Loucy (cell line): ENCODE data around the gene TICAM1.
A peak's percentile ranks its signal among the peaks of the same experiment; 100 is the strongest.
"Not testable (repeated sequence)": the region's sequence is repeated elsewhere in the genome, so short reads cannot be mapped to it uniquely, and the experiment has no call there.

Experiments used
- H2AFZ ChIP-seq: fragments of 200-600 bp; sonication (generic); 2 replicates; pipeline ENCODE4 v1.6.0; 2016; ENCODE audit warnings: antibody characterized with exemption, mild to moderate bottlenecking, low read length, moderate library complexity
- H3F3A ChIP-seq: fragments of 200-600 bp; 2 replicates; pipeline ENCODE4 v1.6.0; 2016; ENCODE audit warnings: antibody characterized with exemption, low read depth, mild to moderate bottlenecking
- H3K27me3 ChIP-seq: fragments of 200-600 bp; sonication (generic); 2 replicates; pipeline ENCODE4 v1.6.1; 2014; ENCODE audit warnings: low read length, mild to moderate bottlenecking; ENCODE audit not compliant: insufficient read depth, poor library complexity, severe bottlenecking
- H3K36me3 ChIP-seq: fragments of 200-600 bp; sonication (generic); 2 replicates; pipeline ENCODE4 v1.6.1; 2016; ENCODE audit warnings: low read length; ENCODE audit not compliant: insufficient read depth
- H3K4me1 ChIP-seq: fragments of 200-600 bp; sonication (generic); 2 replicates; pipeline ENCODE4 v1.5.1; 2014; ENCODE audit warnings: low read length, mild to moderate bottlenecking; ENCODE audit not compliant: insufficient read depth, poor library complexity, severe bottlenecking
- H3K4me2 ChIP-seq: fragments of 200-600 bp; sonication (generic); 2 replicates; pipeline ENCODE4 v1.6.0; 2014; ENCODE audit warnings: antibody characterized with exemption, low read length, low read depth, mild to moderate bottlenecking; ENCODE audit not compliant: poor library complexity, severe bottlenecking
- H3K4me3 ChIP-seq: fragments of 200-600 bp; sonication (generic); 2 replicates; pipeline ENCODE4 v1.5.1; 2014; ENCODE audit warnings: low read length, mild to moderate bottlenecking, mixed read lengths; ENCODE audit not compliant: poor library complexity, severe bottlenecking
- H3K79me2 ChIP-seq: fragments of 200-600 bp; sonication (generic); 2 replicates; pipeline ENCODE4 v1.6.1; 2014; ENCODE audit warnings: low read length; ENCODE audit not compliant: insufficient read depth
- H3K9ac ChIP-seq: fragments of 200-600 bp; sonication (generic); 2 replicates; pipeline ENCODE4 v1.6.0; 2014; ENCODE audit warnings: mild to moderate bottlenecking, low read depth, low read length, moderate library complexity; ENCODE audit not compliant: poor library complexity, severe bottlenecking
- H3K9me2 ChIP-seq: fragments of 200-600 bp; sonication (generic); replicated peaks from 2 replicates; pipeline ENCODE4 v1.6.1; 2016; ENCODE audit warnings: low read depth, low read length, mixed read lengths
- H3K9me3 ChIP-seq: fragments of 200-600 bp; sonication (generic); 2 replicates; pipeline ENCODE4 v1.6.1; 2014; ENCODE audit warnings: mild to moderate bottlenecking, antibody characterized with exemption, low read length, low read depth; ENCODE audit not compliant: insufficient read depth
- H4K20me1 ChIP-seq: fragments of 200-600 bp; sonication (generic); 2 replicates; pipeline ENCODE4 v1.6.0; 2014; ENCODE audit warnings: antibody characterized with exemption, low read length, mild to moderate bottlenecking; ENCODE audit not compliant: insufficient read depth, poor library complexity, severe bottlenecking
- CTCF ChIP-seq: fragments of 200-600 bp; sonication (generic); conservative IDR thresholded peaks from 2 replicates; pipeline ENCODE4 v1.5.1; 2014; ENCODE audit warnings: mild to moderate bottlenecking, antibody characterized with exemption, low read length
- EZH2phosphoT487 ChIP-seq: fragments of 200-600 bp; IDR thresholded peaks from 2 replicates; pipeline ENCODE4 v1.6.1; 2018; ENCODE audit warnings: antibody characterized with exemption, mild to moderate bottlenecking, moderate library complexity, borderline replicate concordance

TICAM1 gene

DNA sequence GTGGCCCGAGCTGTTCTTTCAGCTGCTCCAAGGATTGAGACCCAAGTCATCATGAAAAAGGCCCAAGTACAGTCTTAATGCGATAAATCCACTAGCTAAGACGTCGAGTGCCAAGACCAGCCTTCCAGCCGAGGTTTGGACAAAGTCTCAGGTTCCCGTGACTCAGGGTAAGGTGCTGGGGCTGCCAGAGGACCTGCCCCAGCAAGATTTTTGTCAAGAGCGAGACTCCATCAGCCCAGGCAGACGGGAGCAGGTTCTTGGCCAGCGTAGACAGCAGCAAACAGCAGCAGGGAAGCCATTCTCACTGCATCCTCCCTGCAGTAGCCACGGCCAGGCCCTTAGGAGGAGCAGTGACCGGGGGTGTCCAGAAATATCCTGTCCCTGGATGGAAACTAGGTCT lies 36.5 kb downstream of the TICAM1 start:
- peak overlapping the region; percentile 88 for H3K4me2 ChIP-seq
- H3F3A ChIP-seq = no peaks in the 10 kb centered on the region
- no peaks in the 10 kb centered on the region for H3K9me3 ChIP-seq
- no peaks in the 10 kb centered on the region for H3K36me3 ChIP-seq
- peak overlapping the region; percentile 42 for H3K9ac ChIP-seq
- no peak overlapping the region for H2AFZ ChIP-seq
- H3K4me1 ChIP-seq = peaks cover 25% of the 10 kb centered on the region
- H4K20me1 ChIP-seq = peaks cover 4% of the 10 kb centered on the region
- peak overlapping the region; percentile 8 for H3K4me3 ChIP-seq
- H3K9me2 ChIP-seq = no peaks in the 10 kb centered on the region
- H3K79me2 ChIP-seq = peaks cover 47% of the 10 kb centered on the region
- TF ChIP-seq EZH2phosphoT487 (no peak), CTCF (no peak)
- no peaks in the 10 kb centered on the region for H3K27me3 ChIP-seq

DNA sequence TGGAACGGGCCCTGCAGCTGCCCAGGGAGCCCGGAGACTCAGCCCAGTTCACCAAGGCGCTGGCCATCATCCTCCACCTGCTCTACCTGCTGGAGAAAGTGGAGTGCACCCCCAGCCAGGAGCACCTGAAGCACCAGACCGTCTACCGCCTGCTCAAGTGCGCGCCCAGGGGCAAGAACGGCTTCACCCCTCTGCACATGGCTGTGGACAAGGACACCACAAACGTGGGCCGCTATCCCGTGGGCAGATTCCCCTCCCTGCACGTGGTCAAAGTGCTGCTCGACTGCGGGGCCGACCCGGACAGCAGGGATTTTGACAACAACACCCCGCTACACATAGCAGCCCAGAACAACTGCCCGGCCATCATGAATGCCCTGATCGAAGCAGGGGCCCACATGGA lies 38.2 kb downstream of the TICAM1 start:
- H3K4me1 ChIP-seq = peaks cover 25% of the 10 kb centered on the region
- not testable (repeated sequence) for H3K36me3 ChIP-seq, H3K27me3 ChIP-seq, H3K9ac ChIP-seq, H3K9me2 ChIP-seq, H3K9me3 ChIP-seq, H4K20me1 ChIP-seq, H2AFZ ChIP-seq, H3F3A ChIP-seq
- peaks cover 47% of the 10 kb centered on the region for H3K79me2 ChIP-seq
- H3K4me3 ChIP-seq = peak overlapping the region; percentile 74
- H3K4me2 ChIP-seq = peak overlapping the region; percentile 88

DNA sequence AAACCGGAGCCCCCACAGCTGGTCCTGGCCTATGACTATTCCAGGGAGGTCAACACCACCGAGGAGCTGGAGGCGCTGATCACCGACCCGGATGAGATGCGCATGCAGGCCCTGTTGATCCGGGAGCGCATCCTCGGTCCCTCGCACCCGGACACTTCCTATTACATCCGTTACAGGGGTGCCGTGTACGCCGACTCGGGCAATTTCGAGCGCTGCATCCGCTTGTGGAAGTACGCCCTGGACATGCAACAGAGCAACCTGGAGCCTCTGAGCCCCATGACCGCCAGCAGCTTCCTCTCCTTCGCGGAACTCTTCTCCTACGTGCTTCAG lies 38.7 kb downstream of the TICAM1 start:
- H3K9ac ChIP-seq = peak overlapping the region; percentile 81
- peaks cover 47% of the 10 kb centered on the region for H3K79me2 ChIP-seq
- peak overlapping the region; percentile 74 for H3K4me3 ChIP-seq

DNA sequence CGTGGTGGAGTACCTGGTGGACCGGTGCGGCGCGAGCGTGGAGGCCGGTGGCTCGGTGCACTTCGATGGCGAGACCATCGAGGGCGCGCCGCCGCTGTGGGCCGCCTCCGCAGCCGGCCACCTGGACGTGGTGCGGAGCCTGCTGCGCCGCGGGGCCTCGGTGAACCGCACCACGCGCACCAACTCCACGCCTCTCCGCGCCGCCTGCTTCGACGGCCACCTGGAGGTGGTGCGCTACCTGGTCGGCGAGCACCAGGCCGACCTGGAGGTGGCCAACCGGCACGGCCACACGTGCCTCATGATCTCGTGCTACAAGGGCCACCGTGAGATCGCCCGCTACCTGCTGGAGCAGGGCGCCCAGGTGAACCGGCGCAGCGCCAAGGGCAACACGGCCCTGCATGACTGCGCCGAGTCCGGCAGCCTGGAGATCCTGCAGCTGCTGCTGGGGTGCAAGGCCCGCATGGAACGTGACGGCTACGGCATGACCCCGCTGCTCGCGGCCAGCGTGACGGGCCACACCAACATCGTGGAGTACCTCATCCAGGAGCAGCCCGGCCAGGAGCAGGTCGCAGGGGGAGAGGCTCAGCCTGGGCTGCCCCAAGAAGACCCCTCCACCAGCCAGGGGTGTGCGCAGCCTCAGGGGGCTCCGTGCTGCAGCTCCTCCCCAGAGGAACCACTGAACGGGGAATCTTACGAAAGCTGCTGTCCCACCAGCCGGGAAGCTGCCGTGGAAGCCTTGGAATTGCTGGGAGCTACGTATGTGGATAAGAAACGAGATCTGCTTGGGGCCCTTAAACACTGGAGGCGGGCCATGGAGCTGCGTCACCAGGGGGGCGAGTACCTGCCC lies 39.3 kb downstream of the TICAM1 start:
- H3K36me3 ChIP-seq, H3K9me3 ChIP-seq, H3K27me3 ChIP-seq, H3F3A ChIP-seq, H3K9me2 ChIP-seq, H4K20me1 ChIP-seq: not testable (repeated sequence)
- Histone ChIP-seq H3K4me1 (peaks cover 25% of the 10 kb centered on the region), H3K9ac (peak overlapping the region; percentile 81), H2AFZ (peak overlapping the region; percentile 78), H3K4me2 (peak overlapping the region; percentile 88), H3K79me2 (peaks cover 47% of the 10 kb centered on the region), H3K4me3 (peak overlapping the region; percentile 74)

More for the DNA sequence above, 38.7 kb downstream of the TICAM1 start:
- not testable (repeated sequence) for H3K36me3 ChIP-seq, H2AFZ ChIP-seq, H3F3A ChIP-seq, H3K9me2 ChIP-seq, H3K9me3 ChIP-seq, H3K27me3 ChIP-seq, H4K20me1 ChIP-seq
- Histone ChIP-seq H3K4me1 (peaks cover 25% of the 10 kb centered on the region), H3K4me2 (peak overlapping the region; percentile 88)
